Measurements from ENCODE around the gene SEMA7A. TPM values are rescaled to one million over a fixed set of nuclear protein-coding genes. Genes with fewer than 3 reads are reported as not detected.

Gene SEMA7A
- total RNA-seq, 1 donor from 2014 or later: 5.5 TPM

DNA sequence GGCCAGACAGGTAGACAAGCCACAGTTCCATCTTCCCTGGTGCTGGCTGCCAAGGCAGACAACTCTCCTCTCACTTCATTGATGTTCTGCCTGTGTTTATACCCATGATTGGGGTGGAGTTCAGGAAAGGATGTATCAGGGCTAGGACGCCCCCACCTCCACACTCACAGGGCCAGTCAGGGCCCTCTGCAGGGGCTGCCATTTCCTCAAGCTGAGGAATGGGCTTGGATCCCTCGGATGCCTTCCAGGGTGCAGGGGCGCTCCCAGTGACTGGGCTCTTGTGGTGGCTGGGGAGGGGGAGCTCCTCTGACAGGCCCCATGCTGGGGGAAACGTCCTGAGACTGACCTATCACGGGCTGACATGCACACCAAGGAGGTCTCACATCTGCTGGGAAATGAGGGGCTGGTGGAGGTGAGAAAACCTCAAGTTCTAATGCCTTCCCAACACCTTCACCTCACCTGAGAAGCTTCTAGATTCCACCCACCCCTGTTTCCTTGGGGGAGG, 31.4 kb downstream of the SEMA7A start:
- intact Hi-C loops (cut with DNase I): no loop called here
- H3K4me3 ChIP-seq: no peak overlapping the region
- H3K27me3 ChIP-seq: no peaks in the 10 kb centered on the region
- H3K36me3 ChIP-seq: no peaks in the 10 kb centered on the region
- no peak overlapping the region for H3K27ac ChIP-seq
- no peaks in the 10 kb centered on the region for H3K9me3 ChIP-seq
- DNase-seq (ENCODE audit: low spot score in 2 of 2): no peak
- H3K4me1 ChIP-seq: no peaks in the 10 kb centered on the region
- TF ChIP-seq, protein P1, sequence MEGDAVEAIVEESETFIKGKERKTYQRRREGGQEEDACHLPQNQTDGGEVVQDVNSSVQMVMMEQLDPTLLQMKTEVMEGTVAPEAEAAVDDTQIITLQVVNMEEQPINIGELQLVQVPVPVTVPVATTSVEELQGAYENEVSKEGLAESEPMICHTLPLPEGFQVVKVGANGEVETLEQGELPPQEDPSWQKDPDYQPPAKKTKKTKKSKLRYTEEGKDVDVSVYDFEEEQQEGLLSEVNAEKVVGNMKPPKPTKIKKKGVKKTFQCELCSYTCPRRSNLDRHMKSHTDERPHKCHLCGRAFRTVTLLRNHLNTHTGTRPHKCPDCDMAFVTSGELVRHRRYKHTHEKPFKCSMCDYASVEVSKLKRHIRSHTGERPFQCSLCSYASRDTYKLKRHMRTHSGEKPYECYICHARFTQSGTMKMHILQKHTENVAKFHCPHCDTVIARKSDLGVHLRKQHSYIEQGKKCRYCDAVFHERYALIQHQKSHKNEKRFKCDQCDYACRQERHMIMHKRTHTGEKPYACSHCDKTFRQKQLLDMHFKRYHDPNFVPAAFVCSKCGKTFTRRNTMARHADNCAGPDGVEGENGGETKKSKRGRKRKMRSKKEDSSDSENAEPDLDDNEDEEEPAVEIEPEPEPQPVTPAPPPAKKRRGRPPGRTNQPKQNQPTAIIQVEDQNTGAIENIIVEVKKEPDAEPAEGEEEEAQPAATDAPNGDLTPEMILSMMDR (IDR thresholded peaks at IDR 0.05): no peak

DNA sequence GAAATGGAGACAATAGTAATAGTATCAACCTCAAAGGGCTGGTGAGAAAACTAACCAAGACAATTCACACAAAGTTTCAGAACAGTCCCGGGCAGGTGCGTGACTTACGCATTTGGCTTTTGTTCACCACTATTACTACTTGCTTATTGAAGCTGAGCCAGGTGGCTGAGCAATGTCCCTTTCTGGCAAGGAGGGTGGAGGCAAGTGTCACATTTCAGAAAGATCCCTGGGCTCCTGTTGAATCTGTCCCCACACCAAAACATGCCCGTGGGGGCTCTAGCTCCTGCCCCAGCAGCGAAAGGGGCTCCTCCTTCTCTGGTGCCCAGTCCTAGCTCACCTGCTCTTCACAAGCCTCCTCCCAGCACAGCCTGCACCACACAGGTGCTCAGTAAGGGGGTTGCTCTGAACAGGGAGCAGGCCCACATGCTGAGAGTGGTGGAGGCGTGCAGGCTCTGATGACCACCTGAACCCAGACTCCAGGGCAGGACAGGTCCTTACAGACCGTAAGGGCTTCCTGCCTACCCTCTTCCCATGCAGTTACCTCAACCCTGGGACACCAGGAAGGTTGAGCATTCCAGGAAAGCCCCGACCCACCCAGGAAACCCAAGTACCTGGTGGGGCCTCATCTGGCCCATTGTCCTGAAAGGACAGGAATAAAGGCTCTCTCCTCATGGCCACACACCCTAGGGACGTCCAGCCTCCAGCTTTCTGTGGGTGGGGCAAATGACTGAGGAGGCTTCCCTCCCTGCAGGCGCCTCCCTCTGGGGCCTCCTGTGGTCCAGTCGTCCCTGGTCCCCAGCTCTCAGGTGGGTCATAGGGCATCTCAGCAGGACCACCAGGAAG, 32.6 kb downstream of the SEMA7A start:
- no peak overlapping the region for H3K27ac ChIP-seq

DNA sequence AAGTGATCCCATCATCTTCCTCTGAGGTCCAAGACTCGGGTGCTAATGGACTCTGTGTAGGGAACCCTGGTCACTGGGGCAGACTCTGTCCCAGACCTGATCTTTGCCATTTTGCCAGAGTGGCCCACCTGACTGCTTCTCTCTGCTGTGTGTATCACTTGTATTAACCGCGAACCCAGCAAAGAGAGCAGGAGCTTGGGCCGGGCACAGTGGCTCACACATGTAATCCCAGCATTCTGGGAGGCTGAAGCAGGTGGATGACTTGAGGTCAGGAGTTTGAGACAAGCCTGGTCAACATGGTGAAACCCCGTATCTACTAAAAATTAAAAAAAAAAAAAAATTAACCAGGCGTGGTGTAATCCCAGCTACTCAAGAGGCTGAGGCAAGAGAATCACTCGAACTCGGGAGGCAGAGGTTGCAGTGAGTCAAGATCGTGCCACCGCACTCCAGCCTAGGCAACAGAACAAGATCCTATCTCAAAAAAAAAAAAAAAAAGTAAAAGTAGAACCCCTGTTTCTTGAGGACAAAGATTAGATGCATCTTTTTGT, 33.4 kb downstream of the SEMA7A start:
- DNase-seq (ENCODE audit: low spot score in 2 of 2): no peak
- H3K27ac ChIP-seq: no peak overlapping the region
- H3K9me3 ChIP-seq: no peaks in the 10 kb centered on the region
- no peaks in the 10 kb centered on the region for H3K27me3 ChIP-seq
- H3K4me3 ChIP-seq: no peak overlapping the region
- intact Hi-C loops (cut with DNase I): no loop called here
- H3K36me3 ChIP-seq: no peaks in the 10 kb centered on the region
- TF ChIP-seq, protein P1 (IDR thresholded peaks at IDR 0.05): no peak
- H3K4me1 ChIP-seq: no peaks in the 10 kb centered on the region

More for the DNA sequence above, 32.6 kb downstream of the SEMA7A start:
- TF ChIP-seq, protein P1 (IDR thresholded peaks at IDR 0.05): no peak
- no peak overlapping the region for H3K4me3 ChIP-seq
- no peaks in the 10 kb centered on the region for H3K36me3 ChIP-seq
- DNase-seq (ENCODE audit: low spot score in 2 of 2): no peak
- no peaks in the 10 kb centered on the region for H3K27me3 ChIP-seq
- no peaks in the 10 kb centered on the region for H3K9me3 ChIP-seq
- no peaks in the 10 kb centered on the region for H3K4me1 ChIP-seq
- intact Hi-C loops (cut with DNase I): no loop called here

DNA sequence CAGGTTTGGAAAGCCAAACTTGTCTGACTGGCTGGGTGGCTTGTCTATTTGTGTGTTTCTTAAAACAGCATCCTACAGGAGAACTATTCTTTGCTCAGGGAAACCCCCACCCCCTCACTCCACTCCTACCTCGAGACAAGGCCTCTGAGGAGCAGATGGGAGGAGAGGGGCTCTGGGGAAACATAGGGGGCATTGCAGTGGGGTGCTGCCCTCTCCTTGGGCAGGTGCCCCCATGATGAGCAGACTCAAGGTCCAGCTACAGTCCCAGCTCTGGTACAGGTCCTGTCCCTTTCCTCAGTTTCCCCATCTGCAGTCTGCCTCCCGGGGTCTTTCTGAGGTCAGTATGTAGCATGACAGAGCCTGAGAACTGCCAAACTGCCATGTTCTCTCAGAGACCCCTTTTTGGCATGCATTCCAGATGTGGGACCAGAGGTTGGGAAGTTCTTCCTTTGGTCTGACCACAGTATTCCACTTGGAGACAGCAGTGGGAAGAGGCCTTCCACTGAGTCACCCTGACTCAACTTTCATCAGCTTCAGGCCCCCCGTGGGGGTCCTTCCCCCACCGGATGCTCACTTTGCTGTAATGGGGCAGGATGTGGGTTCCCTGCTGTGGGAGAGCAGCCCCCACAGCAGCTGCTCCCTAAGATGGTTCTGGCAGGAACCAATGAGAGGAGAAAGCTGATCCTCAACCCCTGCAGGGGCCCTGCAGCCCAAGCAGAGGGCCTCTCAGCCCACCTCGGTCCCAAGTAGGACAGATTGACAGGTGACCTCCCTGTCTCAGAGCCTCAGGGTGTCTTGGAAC, 34.0 kb downstream of the SEMA7A start:
- TF ChIP-seq, protein P1 (IDR thresholded peaks at IDR 0.05): no peak
- intact Hi-C loops (cut with DNase I): no loop called here
- Histone ChIP-seq H3K27me3 (no peaks in the 10 kb centered on the region), H3K36me3 (no peaks in the 10 kb centered on the region), H3K27ac (no peak overlapping the region), H3K4me1 (no peaks in the 10 kb centered on the region), H3K4me3 (no peak overlapping the region), H3K9me3 (no peaks in the 10 kb centered on the region)
- DNase-seq (ENCODE audit: low spot score in 2 of 2): no peak

- no peaks in the 10 kb centered on the region for H3K36me3 ChIP-seq
- TF ChIP-seq, protein P1 (IDR thresholded peaks at IDR 0.05): no peak
- no peaks in the 10 kb centered on the region for H3K4me1 ChIP-seq
- H3K9me3 ChIP-seq: no peaks in the 10 kb centered on the region
- no peak overlapping the region for H3K4me3 ChIP-seq
- H3K27ac ChIP-seq: no peak overlapping the region
- H3K27me3 ChIP-seq: no peaks in the 10 kb centered on the region
- DNase-seq (ENCODE audit: low spot score in 2 of 2): no peak
- intact Hi-C loops (cut with DNase I): no loop called here
These were observed 34.7 kb downstream of the SEMA7A start for GRCh38 chr15:74399100-74399499.
